Epithelial cell of proximal tubule (primary cell): ENCODE data around the gene GRIP1. TPM values are rescaled to one million over a fixed set of nuclear protein-coding genes. Genes with fewer than 3 reads are reported as not detected.

Experiments used
- DNase-seq: peaks from one replicate; pipeline ENCODE4 v3.0.0-alpha.2; 2011; ENCODE audit warnings: low read depth
- H3K4me3 ChIP-seq: 2 replicates; pipeline ENCODE4 v1.5.1; 2011; ENCODE audit warnings: low read depth, mild to moderate bottlenecking, low read length
- CTCF ChIP-seq: conservative IDR thresholded peaks from 2 replicates; pipeline ENCODE4 v1.5.1; 2012; ENCODE audit warnings: low read depth, mild to moderate bottlenecking, low read length
- total RNA-seq: library from RNA; depleted of rRNA; stranded (reverse); fragments of >200 nt; gene quantifications from 2 replicates; pipeline ENCODE4 v1.2.3, GENCODE V29; 2015

Gene GRIP1
- 1.5 and 3.0 TPM in 2 replicates for total RNA-seq

- TF ChIP-seq CTCF = no peak
- no peak within 1 kb of the TSS for H3K4me3 ChIP-seq
- DNase-seq = no peak
These were observed at the start of gene GRIP1 for GRCh38 chr12:66678338-66679275. GRIP1 (minus strand) TSS chr12:66679076; CDS start chr12:66678904, 172 bp downstream.

GRCh38 chr12:66726556-66726955 lies 47.7 kb upstream of the GRIP1 start:
- H3K4me3 ChIP-seq = no peak overlapping the region
- TF ChIP-seq CTCF = no peak

GRCh38 chr12:66725031-66725430 lies 46.2 kb upstream of the GRIP1 start:
- H3K4me3 ChIP-seq = no peak overlapping the region
- no peak for TF ChIP-seq CTCF
- DNase-seq = no peak

More at GRCh38 chr12:66726556-66726955, 47.7 kb upstream of the GRIP1 start:
- no peak for DNase-seq

- no peak for DNase-seq
- TF ChIP-seq CTCF = no peak
- H3K4me3 ChIP-seq = no peak overlapping the region
These were observed 45.7 kb upstream of the GRIP1 start for GRCh38 chr12:66724616-66725015.

GRCh38 chr12:66724026-66724425 lies 45.1 kb upstream of the GRIP1 start:
- no peak overlapping the region for H3K4me3 ChIP-seq
- no peak for DNase-seq
- TF ChIP-seq CTCF = no peak

GRCh38 chr12:66719862-66720261 lies 41.0 kb upstream of the GRIP1 start:
- no peak for DNase-seq
- TF ChIP-seq CTCF = no peak
- no peak overlapping the region for H3K4me3 ChIP-seq
